Heart right ventricle (tissue), 16 donors: ENCODE results near the gene GCH1. TPM values are rescaled to one million over a fixed set of nuclear protein-coding genes. Genes with fewer than 3 reads are reported as not detected.

Experiments used
- ATAC-seq, 8 donors: fragments of 200-7000 bp; cut with Tn5 transposase; one replicate each; pipeline ENCODE4 v1.9.1; 2020; ENCODE audit warnings: mild to moderate bottlenecking in 8 of 8, moderate library complexity in 8 of 8, moderate number of reproducible peaks in 1 of 8
- DNase-seq, 2 donors: peaks; one replicate each; pipeline ENCODE4 v3.0.0-alpha.2; 2020
- H3K27ac ChIP-seq, 10 donors: fragments of 200-600 bp; sonication (generic) in 2 of 10; one replicate each; pipeline versions ENCODE4 v1.5.0 to v1.8.0; 2020 to 2022; ENCODE audit warnings: mild to moderate bottlenecking in 3 of 10
- H3K27me3 ChIP-seq, 7 donors: fragments of 200-600 bp; one replicate each; pipeline ENCODE4 v1.8.0; 2021 to 2022; ENCODE audit warnings: mild to moderate bottlenecking in 2 of 7
- H3K36me3 ChIP-seq, 9 donors: fragments of 200-600 bp; sonication (generic) in 1 of 9; one replicate each; pipeline versions ENCODE4 v1.5.0 to v1.8.0; 2020 to 2022; ENCODE audit warnings: mild to moderate bottlenecking in 2 of 9
- H3K4me1 ChIP-seq, 9 donors: fragments of 200-600 bp; sonication (generic) in 1 of 9; one replicate each; pipeline versions ENCODE4 v1.5.0 to v1.8.0; 2020 to 2022; ENCODE audit warnings: mild to moderate bottlenecking in 4 of 9
- H3K4me3 ChIP-seq, 10 donors: fragments of 200-600 bp; sonication (generic) in 2 of 10; one replicate each; pipeline versions ENCODE4 v1.5.0 to v1.8.0; 2020 to 2022; ENCODE audit warnings: mild to moderate bottlenecking in 7 of 10, moderate library complexity in 2 of 10
- H3K9me3 ChIP-seq, 11 donors: fragments of 200-600 bp in 10 of 11; sonication (generic) in 2 of 11; one replicate each; pipeline versions ENCODE4 v1.5.0 to v1.8.0; 2013 to 2022; ENCODE audit warnings: mild to moderate bottlenecking in 2 of 11, control low read depth in 1 of 11, moderate library complexity in 1 of 11
- CTCF ChIP-seq, 9 donors: fragments of 200-600 bp; sonication (generic) in 2 of 9; IDR thresholded peaks; one replicate each; pipeline versions ENCODE4 v1.5.0 to v1.8.0; 2021 to 2022; ENCODE audit warnings: antibody characterized with exemption in 9 of 9, mild to moderate bottlenecking in 5 of 9, moderate library complexity in 1 of 9
- WGBS, 2 donors: extraction: QIAGEN DNeasy Blood & Tissue Kit; methylation state at CpG; one replicate each; pipeline ENCODE4 v1.1.7; 2013; ENCODE audit warnings: inconsistent platforms in 1 of 2; 5-methylcytosine and 5-hydroxymethylcytosine counted together
- intact Hi-C, 10 donors: fragments of 100-400 bp; cut with DNase I; formaldehyde crosslinking; loops; one replicate each; pipeline versions ENCODE4 v1.11.1 to v1.14.2; 2022
- polyA plus RNA-seq, 2 donors: library from polyadenylated mRNA; stranded (reverse); fragments of 200-250 nt; gene quantifications; one replicate each; pipeline ENCODE4 v1.2.3, GENCODE V29; 2013
- total RNA-seq, 10 donors: library from RNA; stranded (reverse); fragmentation: NEBNext Ultra II Directional in 3 of 10; extraction: Animal tissue kit (Norgen Biotek cat#: 25700) in 3 of 10; gene quantifications; one replicate each; pipeline versions ENCODE4 v1.2.1 to v1.2.4, GENCODE V29; 2021 to 2023
- donor health status: Arrhythmogenic right ventricular cardiomyopathy.
- donor health status: ischemic (EF 13 %, LVEDD 7.1; RV severe dilation, severe dysfunction).
- donor health status: healthy with polysubstance abuse.
- donor health status: DM: no; HTN: yes; CAD: no.
- donor health status: DM: no; HTN: no; CAD: no.
- donor health status: ischemic (EF 25% LVEDD 6.9; RV normal size, moderate dysfunction).
- donor health status: ischemic (EF 25% LVEDD 5.7; RV mildly dilated, moderate dysfunction).
- donor health status: healthy.
- donor health status: DM: yes; HTN: yes; CAD: no.
- donor health status: Ischemic cardiomyopathy.
- donor health status: ischemic (EF 35%, LVEDD 5.7; RV mildly dilated, moderate dysfunction).
- donor health status: nonischemic (EF 11% LVEDD 7.7; RV severe dilation, severe dysfunction).
- donor health status: DM: yes; HTN: yes; CAD: no.
- donor health status: PGD.
- donor health status: ischemic (EF 29% LVEDD 5.4; RV normal size, mild dysfunction).
- donor health status: nonischemic (EF 23%, LVEDD 6.1; RV moderate dilation, normal function).

Gene GCH1
- total and polyA plus RNA-seq, 12 donors: 1.0 to 11.0 (median 2.7) TPM

DNA sequence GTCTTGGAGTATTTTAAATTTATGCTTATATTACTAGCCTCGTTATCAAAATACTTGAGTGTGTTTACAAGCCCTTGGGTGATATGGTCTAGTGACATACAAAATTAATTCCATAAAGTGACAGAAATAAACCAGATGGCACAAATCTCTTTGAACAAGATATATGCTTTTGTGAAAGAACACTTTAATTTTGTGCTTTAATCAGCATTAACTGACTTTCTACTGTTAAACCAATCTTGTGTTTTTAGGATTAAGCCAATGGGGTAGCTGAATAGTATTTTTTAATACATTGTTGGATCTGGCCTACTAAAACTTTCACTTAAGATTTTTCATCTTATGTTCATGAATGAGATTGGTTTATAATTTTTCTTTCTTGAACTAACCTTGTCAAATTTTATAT is 30.4 kb upstream of the GCH1 start:
- ATAC-seq (no peak), DNase-seq (no peak)
- no peaks in the 10 kb centered on the region for H3K4me1 ChIP-seq
- H3K9me3 ChIP-seq: no peaks in the 10 kb centered on the region
- intact Hi-C loops: no loop called here
- H3K4me3 ChIP-seq: no peak overlapping the region
- H3K27me3 ChIP-seq: no peaks in the 10 kb centered on the region
- no peaks in the 10 kb centered on the region for H3K36me3 ChIP-seq
- TF ChIP-seq CTCF (IDR thresholded peaks at IDR 0.05): no peak
- no peak overlapping the region for H3K27ac ChIP-seq
- 89 to 92% methylated on average over 1 of the region's 1 CpG for WGBS, 2 donors

DNA sequence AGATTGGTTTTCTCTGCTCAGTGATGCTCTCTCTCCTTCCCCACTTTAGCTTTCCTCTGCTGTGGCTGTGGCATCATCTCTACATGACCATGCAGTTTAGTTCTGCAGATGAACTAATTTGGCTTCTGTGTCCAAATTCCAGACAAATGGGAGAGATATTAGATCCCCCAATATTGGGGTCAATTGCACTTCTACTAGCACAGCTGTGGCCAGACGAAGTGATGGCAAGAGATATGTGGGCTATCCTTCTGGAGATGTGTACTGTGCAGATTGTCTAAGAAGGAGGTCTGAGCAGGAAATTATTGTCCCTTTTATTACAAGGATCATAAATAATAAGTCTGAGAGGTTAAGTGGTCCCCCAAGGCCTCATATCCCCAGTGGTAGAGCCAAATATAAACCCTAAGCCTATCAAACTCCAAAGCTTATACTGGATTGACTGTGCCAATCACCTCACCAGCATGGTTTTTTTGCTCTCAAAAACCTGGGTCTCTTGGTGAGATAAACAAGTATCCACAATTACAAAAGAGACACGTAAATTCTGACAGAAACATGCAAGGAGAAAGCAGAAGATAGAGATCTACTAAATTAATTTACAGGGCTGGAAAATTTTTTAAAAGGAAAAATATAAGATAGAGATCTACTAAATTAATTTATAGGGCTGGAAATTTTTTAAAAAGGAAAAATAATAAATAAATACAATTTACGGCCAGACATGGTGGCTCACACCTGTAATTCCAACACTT is 29.1 kb upstream of the GCH1 start:
- Histone ChIP-seq H3K4me3 (no peak overlapping the region), H3K27me3 (no peaks in the 10 kb centered on the region), H3K4me1 (no peaks in the 10 kb centered on the region), H3K27ac (no peak overlapping the region), H3K36me3 (no peaks in the 10 kb centered on the region), H3K9me3 (no peaks in the 10 kb centered on the region)
- no peak for TF ChIP-seq CTCF (IDR thresholded peaks at IDR 0.05)
- WGBS, 2 donors: 96 to 97% methylated on average over 3 of the region's 3 CpGs
- no peak for ATAC-seq
- DNase-seq: no peak
- intact Hi-C loops: no loop called here

DNA sequence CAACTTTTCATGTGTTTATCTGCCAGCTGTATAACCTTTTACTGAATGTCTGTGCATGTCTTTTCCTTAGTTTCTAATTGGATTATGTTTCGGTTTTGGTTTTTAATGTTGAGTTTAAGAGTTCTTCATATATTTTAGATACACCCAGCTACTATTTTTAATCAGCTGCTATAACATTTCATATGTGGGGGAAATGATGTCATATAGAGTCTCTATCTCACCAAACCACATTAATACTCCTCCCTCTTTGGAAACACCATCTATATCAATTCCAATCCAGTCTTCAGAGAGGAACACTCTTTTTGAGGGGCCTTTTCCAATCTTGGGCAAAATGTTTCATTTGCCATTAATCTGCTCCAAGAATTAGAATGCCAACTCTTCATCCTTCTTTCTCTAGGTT is 28.5 kb upstream of the GCH1 start:
- H3K36me3 ChIP-seq: no peaks in the 10 kb centered on the region
- no peak for ATAC-seq
- intact Hi-C loops: no loop called here
- H3K4me1 ChIP-seq: no peaks in the 10 kb centered on the region
- H3K27me3 ChIP-seq: peaks cover 0 to 3% (median 0%) of the 10 kb centered on the region in 7 donors
- no peak overlapping the region for H3K4me3 ChIP-seq
- H3K9me3 ChIP-seq: no peaks in the 10 kb centered on the region
- no peak for DNase-seq
- WGBS, 2 donors: 97 to 98% methylated on average over 1 of the region's 1 CpG
- no peak overlapping the region for H3K27ac ChIP-seq
- TF ChIP-seq CTCF (IDR thresholded peaks at IDR 0.05): no peak

GRCh38 chr14:54929556-54929955 is 26.9 kb upstream of the GCH1 start:
- intact Hi-C loops: no loop called here
- Histone ChIP-seq H3K36me3 (no peaks in the 10 kb centered on the region), H3K4me1 (no peaks in the 10 kb centered on the region), H3K27ac (no peak overlapping the region), H3K9me3 (no peaks in the 10 kb centered on the region), H3K4me3 (no peak overlapping the region), H3K27me3 (peaks cover 0 to 5% (median 0%) of the 10 kb centered on the region in 7 donors)
- ATAC-seq: no peak
- TF ChIP-seq CTCF (IDR thresholded peaks at IDR 0.05): no peak
- DNase-seq: no peak
